DOHH2 (cell line): ENCODE data around the gene PIK3CG.

ENCODE experiments used
- H3F3A ChIP-seq: fragments of 200-600 bp; sonication (generic), shearing (Covaris generic); 2 replicates; pipeline ENCODE4 v1.6.0; 2016; ENCODE audit warnings: antibody characterized with exemption, mild to moderate bottlenecking; ENCODE audit not compliant: control insufficient read depth, insufficient read depth
- H3K27ac ChIP-seq: fragments of 200-600 bp; sonication (generic); 2 replicates; pipeline ENCODE4 v1.5.1; 2014; ENCODE audit warnings: low read depth, mild to moderate bottlenecking, low read length, moderate library complexity
- H3K27me3 ChIP-seq: fragments of 200-600 bp; sonication (generic); 2 replicates; pipeline ENCODE4 v1.6.1; 2014; ENCODE audit warnings: mild to moderate bottlenecking, low read length, mixed read lengths; ENCODE audit not compliant: control insufficient read depth
- H3K36me3 ChIP-seq: fragments of 200-600 bp; sonication (generic); 2 replicates; pipeline ENCODE4 v1.6.1; 2014; ENCODE audit warnings: mild to moderate bottlenecking, low read length, moderate library complexity, mixed read lengths; ENCODE audit not compliant: control insufficient read depth
- H3K4me1 ChIP-seq: fragments of 200-600 bp; sonication (generic); 2 replicates; pipeline ENCODE4 v1.6.1; 2014; ENCODE audit warnings: mild to moderate bottlenecking, low read length, mixed read lengths; ENCODE audit not compliant: control insufficient read depth
- H3K4me2 ChIP-seq: fragments of 200-600 bp; sonication (generic); 2 replicates; pipeline ENCODE4 v1.6.0; 2014; ENCODE audit warnings: mild to moderate bottlenecking, low read length, moderate library complexity
- H3K4me3 ChIP-seq: fragments of 200-600 bp; sonication (generic); 2 replicates; pipeline ENCODE4 v1.5.1; 2014; ENCODE audit warnings: mild to moderate bottlenecking, low read length, mixed read lengths
- H3K79me2 ChIP-seq: fragments of 200-600 bp; sonication (generic); 2 replicates; pipeline ENCODE4 v1.6.1; 2014; ENCODE audit warnings: mild to moderate bottlenecking, low read length, mixed read lengths; ENCODE audit not compliant: control insufficient read depth
- H3K9me2 ChIP-seq: fragments of 200-600 bp; sonication (generic); replicated peaks from 2 replicates; pipeline ENCODE4 v1.6.1; 2014; ENCODE audit warnings: mild to moderate bottlenecking, low read length, mixed read lengths; ENCODE audit not compliant: control insufficient read depth
- H3K9me3 ChIP-seq: fragments of 200-600 bp; sonication (generic); 2 replicates; pipeline ENCODE4 v1.6.1; 2014; ENCODE audit warnings: antibody characterized with exemption, low read length, mixed read lengths; ENCODE audit not compliant: control insufficient read depth, insufficient read depth
- H4K20me1 ChIP-seq: fragments of 200-600 bp; sonication (generic); 2 replicates; pipeline ENCODE4 v1.6.0; 2014; ENCODE audit warnings: low read depth, mild to moderate bottlenecking, antibody characterized with exemption, low read length, moderate library complexity; ENCODE audit not compliant: control insufficient read depth, insufficient read depth
- EZH2phosphoT487 ChIP-seq: fragments of 200-600 bp; sonication (generic); IDR thresholded peaks from 2 replicates; pipeline ENCODE4 v1.6.1; 2017; ENCODE audit warnings: borderline replicate concordance, mild to moderate bottlenecking, antibody characterized with exemption, low read length, moderate library complexity, mixed read lengths
- TF ChIP-seq, protein P1 (sequence below): fragments of 200-600 bp; sonication (generic); IDR thresholded peaks from one replicate; pipeline ENCODE4 v1.5.1; 2014; ENCODE audit warnings: antibody characterized with exemption, mild to moderate bottlenecking, low read depth, low read length; ENCODE audit not compliant: poor library complexity, severe bottlenecking

The PIK3CG gene

GRCh38 chr7:106883456-106884026 is 18.5 kb downstream of the PIK3CG start:
- H3K4me3 ChIP-seq = peak overlapping the region; percentile 41
- H3K9me3 ChIP-seq = no peaks in the 10 kb centered on the region
- H3K27ac ChIP-seq = peak overlapping the region; percentile 69
- H3K9me2 ChIP-seq = no peaks in the 10 kb centered on the region
- H3K27me3 ChIP-seq = no peaks in the 10 kb centered on the region
- H4K20me1 ChIP-seq = no peaks in the 10 kb centered on the region
- peak overlapping the region; percentile 56 for H3K4me2 ChIP-seq
- H3K79me2 ChIP-seq = no peaks in the 10 kb centered on the region
- TF ChIP-seq EZH2phosphoT487 = no peak
- peaks cover 89% of the 10 kb centered on the region for H3K36me3 ChIP-seq
- peaks cover 16% of the 10 kb centered on the region for H3F3A ChIP-seq
- peaks cover 47% of the 10 kb centered on the region for H3K4me1 ChIP-seq

- Histone ChIP-seq H3K4me2 (no peak overlapping the region), H3K9me3 (no peaks in the 10 kb centered on the region), H4K20me1 (no peaks in the 10 kb centered on the region), H3F3A (peaks cover 16% of the 10 kb centered on the region), H3K79me2 (no peaks in the 10 kb centered on the region), H3K4me3 (no peak overlapping the region), H3K27ac (no peak overlapping the region), H3K4me1 (peaks cover 45% of the 10 kb centered on the region), H3K9me2 (no peaks in the 10 kb centered on the region), H3K36me3 (peaks cover 83% of the 10 kb centered on the region), H3K27me3 (no peaks in the 10 kb centered on the region)
- TF ChIP-seq, protein P1, sequence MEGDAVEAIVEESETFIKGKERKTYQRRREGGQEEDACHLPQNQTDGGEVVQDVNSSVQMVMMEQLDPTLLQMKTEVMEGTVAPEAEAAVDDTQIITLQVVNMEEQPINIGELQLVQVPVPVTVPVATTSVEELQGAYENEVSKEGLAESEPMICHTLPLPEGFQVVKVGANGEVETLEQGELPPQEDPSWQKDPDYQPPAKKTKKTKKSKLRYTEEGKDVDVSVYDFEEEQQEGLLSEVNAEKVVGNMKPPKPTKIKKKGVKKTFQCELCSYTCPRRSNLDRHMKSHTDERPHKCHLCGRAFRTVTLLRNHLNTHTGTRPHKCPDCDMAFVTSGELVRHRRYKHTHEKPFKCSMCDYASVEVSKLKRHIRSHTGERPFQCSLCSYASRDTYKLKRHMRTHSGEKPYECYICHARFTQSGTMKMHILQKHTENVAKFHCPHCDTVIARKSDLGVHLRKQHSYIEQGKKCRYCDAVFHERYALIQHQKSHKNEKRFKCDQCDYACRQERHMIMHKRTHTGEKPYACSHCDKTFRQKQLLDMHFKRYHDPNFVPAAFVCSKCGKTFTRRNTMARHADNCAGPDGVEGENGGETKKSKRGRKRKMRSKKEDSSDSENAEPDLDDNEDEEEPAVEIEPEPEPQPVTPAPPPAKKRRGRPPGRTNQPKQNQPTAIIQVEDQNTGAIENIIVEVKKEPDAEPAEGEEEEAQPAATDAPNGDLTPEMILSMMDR = no peak
- TF ChIP-seq EZH2phosphoT487 = no peak
Observed at GRCh38 chr7:106885652-106886051, 20.6 kb downstream of the PIK3CG start.

DNA sequence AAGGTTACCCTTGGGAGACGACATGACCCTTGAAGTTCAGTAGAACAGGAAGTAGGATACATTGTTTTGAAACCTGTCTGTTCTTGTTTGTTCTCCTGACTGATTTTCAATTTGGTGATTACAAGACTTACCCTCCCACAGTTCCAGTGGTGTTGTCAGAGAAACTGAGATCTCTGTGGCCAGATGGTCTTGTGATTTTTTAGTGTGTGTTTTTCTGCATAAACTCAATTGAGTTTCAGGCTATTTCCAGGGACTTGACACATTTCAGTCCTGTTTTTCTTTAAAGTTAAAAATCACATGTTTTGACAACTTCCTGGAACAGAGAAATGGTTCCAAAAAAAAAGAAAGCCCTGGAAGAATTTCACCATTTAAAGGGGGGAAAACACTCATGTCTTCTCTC is 22.3 kb downstream of the PIK3CG start:
- Histone ChIP-seq H3K9me2 (no peaks in the 10 kb centered on the region), H3K36me3 (peaks cover 89% of the 10 kb centered on the region), H4K20me1 (no peaks in the 10 kb centered on the region), H3K79me2 (no peaks in the 10 kb centered on the region), H3K4me1 (peaks cover 58% of the 10 kb centered on the region), H3K27ac (no peak overlapping the region), H3K4me2 (no peak overlapping the region), H3K27me3 (no peaks in the 10 kb centered on the region), H3K4me3 (no peak overlapping the region), H3K9me3 (no peaks in the 10 kb centered on the region), H3F3A (peaks cover 12% of the 10 kb centered on the region)
- no peak for TF ChIP-seq EZH2phosphoT487
- TF ChIP-seq, protein P1 = no peak

GRCh38 chr7:106888204-106888603 is 23.1 kb downstream of the PIK3CG start:
- Histone ChIP-seq H3K4me1 (peaks cover 58% of the 10 kb centered on the region), H3K36me3 (peaks cover 89% of the 10 kb centered on the region), H3K27ac (no peak overlapping the region), H3K4me3 (no peak overlapping the region), H3F3A (peaks cover 6% of the 10 kb centered on the region; the same call in 1 of the 2 replicates), H3K9me3 (no peaks in the 10 kb centered on the region), H3K27me3 (no peaks in the 10 kb centered on the region), H3K9me2 (no peaks in the 10 kb centered on the region), H3K79me2 (no peaks in the 10 kb centered on the region), H3K4me2 (no peak overlapping the region), H4K20me1 (no peaks in the 10 kb centered on the region)
- TF ChIP-seq, protein P1 = no peak
- no peak for TF ChIP-seq EZH2phosphoT487
